ENCODE data around the gene MAP7D2. TPM values are rescaled to one million over a fixed set of nuclear protein-coding genes. Genes with fewer than 3 reads are reported as not detected.

Gene MAP7D2
- total and polyA plus RNA-seq, 4 experiments from 2014 or later, result 0.14 to 0.17 TPM; not detected in 2

DNA sequence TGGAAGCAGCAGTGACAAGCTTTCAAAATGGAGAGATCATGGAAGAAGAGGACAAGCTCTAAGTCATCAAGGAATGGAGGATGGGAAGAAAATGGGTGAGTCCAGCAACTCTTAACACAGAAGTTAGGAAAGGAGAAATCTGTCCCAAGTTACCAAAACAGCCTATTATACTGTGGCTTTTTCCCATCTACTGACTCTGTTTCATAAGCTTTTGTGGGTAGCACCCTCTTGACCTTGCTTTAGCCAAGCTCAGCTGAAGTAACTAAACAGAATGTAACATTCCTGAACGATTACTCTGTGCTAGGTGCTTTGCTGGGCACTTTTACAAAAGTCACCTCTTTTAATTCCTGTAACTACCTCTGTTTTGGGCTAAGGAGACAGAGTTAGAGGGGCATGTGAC is 54.9 kb downstream of the MAP7D2 start:
- Histone ChIP-seq H3K27me3 (ENCODE audit: insufficient read depth, low read length) (no peaks in the 10 kb centered on the region), H3K27ac (ENCODE audit: low read depth, low read length) (no peak overlapping the region), H3K4me1 (ENCODE audit: insufficient read depth, low read length) (no peaks in the 10 kb centered on the region), H3K36me3 (ENCODE audit: insufficient read depth, low read length) (no peaks in the 10 kb centered on the region), H3K9me3 (ENCODE audit: control insufficient read depth in 1 of 2, low read length in 2 of 2) (no peaks in the 10 kb centered on the region), H3K4me3 (ENCODE audit: low read length in 2 of 2) (no peak overlapping the region)
- H3K4me1 Mint-ChIP-seq, result peaks cover 0 to 9% (median 4%) of the 10 kb centered on the region in 4 donors
- no peak overlapping the region for H3K27ac Mint-ChIP-seq
- H3K4me3 Mint-ChIP-seq, result no peak overlapping the region
- POLR2A ChIA-PET (ENCODE audit: partially characterized antibody), result no interaction called here
- no peaks in the 10 kb centered on the region for H3K9me3 Mint-ChIP-seq
- intact Hi-C loops (cut with micrococcal nuclease), result no loop called here
- CTCF ChIA-PET (ENCODE audit: partially characterized antibody), result interaction anchor here (1.8 to 1.9 kb wide), 2 partner anchors 9 to 157 kb away, joined by 6 read pairs; no protein-coding TSS in a partner anchor
- no peak for DNase-seq
- no peaks in the 10 kb centered on the region for H3K27me3 Mint-ChIP-seq
- no peaks in the 10 kb centered on the region for H3K36me3 Mint-ChIP-seq

DNA sequence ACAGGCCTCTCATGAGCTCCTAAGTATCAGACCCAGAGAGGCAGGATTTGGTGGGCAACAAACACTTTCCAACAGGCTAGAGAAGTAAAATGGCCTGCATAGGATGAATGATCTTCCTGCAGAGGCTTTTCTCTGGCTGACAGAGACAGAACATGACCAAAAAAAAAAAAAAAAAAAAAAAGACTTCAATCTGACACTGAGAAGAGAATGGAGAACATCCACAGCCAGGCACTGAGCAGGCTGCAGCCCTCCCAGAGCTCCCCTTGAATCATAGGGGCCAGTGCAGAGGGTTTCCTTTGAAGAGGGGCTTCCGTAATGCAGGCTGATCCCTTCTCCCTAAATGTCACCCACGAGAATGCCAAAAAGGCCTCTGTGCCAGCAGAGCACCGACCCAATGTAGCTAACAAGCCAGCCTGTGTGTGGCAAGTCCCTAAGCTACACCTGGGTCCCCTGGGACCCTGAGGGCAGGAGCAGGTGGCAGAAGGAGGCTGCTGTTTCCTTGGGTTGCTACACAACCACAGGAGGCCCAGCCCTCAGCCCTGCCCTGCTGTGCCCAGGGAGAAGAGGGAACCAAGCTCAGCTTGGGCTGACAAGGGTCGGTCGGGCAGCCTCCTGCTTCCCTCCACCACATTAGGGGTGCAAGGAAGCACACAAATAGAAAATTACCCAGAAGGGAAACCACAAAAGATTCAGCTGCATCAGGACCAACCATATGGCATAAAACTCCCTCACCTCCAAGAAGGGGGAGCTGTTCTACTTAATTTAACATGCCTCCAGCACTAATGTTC is 55.6 kb downstream of the MAP7D2 start:
- ChIA-PET CTCF (ENCODE audit: partially characterized antibody) (interaction anchor here (0.7 to 1.9 kb wide), 4 partner anchors 10 to 706 kb away, joined by 3 to 7 read pairs (median 6); no protein-coding TSS in a partner anchor), POLR2A (ENCODE audit: partially characterized antibody) (no interaction called here)
- peaks cover 0 to 9% (median 4%) of the 10 kb centered on the region in 4 donors for H3K4me1 Mint-ChIP-seq
- DNase-seq, result no peak
- H3K36me3 ChIP-seq (ENCODE audit: insufficient read depth, low read length), result no peaks in the 10 kb centered on the region
- H3K4me1 ChIP-seq (ENCODE audit: insufficient read depth, low read length), result no peaks in the 10 kb centered on the region
- no peak overlapping the region for H3K27ac Mint-ChIP-seq
- no peaks in the 10 kb centered on the region for H3K27me3 ChIP-seq (ENCODE audit: insufficient read depth, low read length)
- H3K4me3 ChIP-seq (ENCODE audit: low read length in 2 of 2), result no peak overlapping the region
- H3K4me3 Mint-ChIP-seq, result no peak overlapping the region
- intact Hi-C loops (cut with micrococcal nuclease), result no loop called here
- H3K9me3 Mint-ChIP-seq, result no peaks in the 10 kb centered on the region
- H3K9me3 ChIP-seq (ENCODE audit: control insufficient read depth in 1 of 2, low read length in 2 of 2), result no peaks in the 10 kb centered on the region
- H3K36me3 Mint-ChIP-seq, result no peaks in the 10 kb centered on the region
- H3K27ac ChIP-seq (ENCODE audit: low read depth, low read length), result no peak overlapping the region
- H3K27me3 Mint-ChIP-seq, result no peaks in the 10 kb centered on the region

DNA sequence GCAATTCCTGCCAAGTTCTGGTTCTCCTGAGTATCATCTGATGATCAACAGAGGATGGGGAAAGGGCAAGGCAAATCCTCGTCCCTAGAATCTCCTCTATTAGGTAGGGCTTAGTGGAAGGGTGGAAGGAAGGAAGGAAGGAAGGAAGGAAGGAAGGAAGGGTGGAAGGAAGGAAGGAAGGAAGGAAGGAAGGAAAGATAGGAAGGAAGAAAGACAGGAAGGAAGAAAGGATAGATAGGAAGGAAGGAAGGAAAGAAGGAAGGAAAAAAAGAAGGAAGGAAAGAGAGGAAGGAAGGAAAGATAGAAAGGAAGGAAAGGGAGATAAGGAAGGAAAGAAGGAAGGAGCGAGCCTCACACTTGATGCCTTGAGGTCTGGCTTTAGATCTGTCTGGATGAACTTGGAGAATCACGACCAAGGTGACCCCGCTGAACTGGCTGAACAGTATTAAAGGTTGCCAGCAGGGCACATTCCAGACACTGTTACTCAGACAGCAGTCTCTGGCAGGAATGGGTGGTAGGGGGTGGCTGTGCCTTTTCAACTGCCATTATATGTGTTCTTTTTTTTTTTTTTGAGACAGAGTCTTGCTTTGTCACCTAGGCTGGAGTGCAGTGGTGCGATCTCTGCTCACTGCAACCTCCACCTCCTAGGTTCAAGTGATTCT is 57.1 kb downstream of the MAP7D2 start:
- Histone ChIP-seq H3K27me3 (ENCODE audit: insufficient read depth, low read length) (no peaks in the 10 kb centered on the region), H3K27ac (ENCODE audit: low read depth, low read length) (no peak overlapping the region), H3K4me1 (ENCODE audit: insufficient read depth, low read length) (no peaks in the 10 kb centered on the region), H3K4me3 (ENCODE audit: low read length in 2 of 2) (no peak overlapping the region), H3K36me3 (ENCODE audit: insufficient read depth, low read length) (no peaks in the 10 kb centered on the region), H3K9me3 (ENCODE audit: control insufficient read depth in 1 of 2, low read length in 2 of 2) (no peaks in the 10 kb centered on the region)
- intact Hi-C loops (cut with micrococcal nuclease), result no loop called here
- no peaks in the 10 kb centered on the region for H3K36me3 Mint-ChIP-seq
- H3K27ac Mint-ChIP-seq, result peak overlapping the region in 1 of 7 donors; percentile 36
- H3K4me1 Mint-ChIP-seq, result peaks cover 0 to 9% (median 4%) of the 10 kb centered on the region in 4 donors
- H3K4me3 Mint-ChIP-seq, result no peak overlapping the region
- DNase-seq, result no peak
- H3K9me3 Mint-ChIP-seq, result no peaks in the 10 kb centered on the region
- POLR2A ChIA-PET (ENCODE audit: partially characterized antibody), result no interaction called here
- H3K27me3 Mint-ChIP-seq, result no peaks in the 10 kb centered on the region
- CTCF ChIA-PET (ENCODE audit: partially characterized antibody), result no interaction called here

DNA sequence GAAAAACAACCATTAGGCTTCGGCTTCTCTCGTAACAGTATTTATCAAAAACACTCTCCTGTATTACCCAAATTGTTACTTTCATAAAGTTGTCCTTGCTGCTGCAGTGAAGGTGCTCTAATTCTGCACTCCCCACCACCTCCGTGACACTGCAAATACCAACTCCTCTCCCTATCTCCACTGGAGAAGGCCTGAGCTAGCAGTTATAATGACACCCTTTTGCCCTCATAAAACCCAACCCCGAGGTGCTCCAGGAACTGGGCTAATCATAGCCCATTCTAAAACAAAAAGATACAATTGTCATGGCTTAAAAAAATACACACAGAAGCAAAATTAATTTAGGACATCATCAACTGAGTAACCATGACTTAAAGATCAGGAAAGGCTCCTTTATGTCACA is 59.2 kb downstream of the MAP7D2 start:
- DNase-seq, result no peak
- Histone ChIP-seq H3K27ac (ENCODE audit: low read depth, low read length) (no peak overlapping the region), H3K9me3 (ENCODE audit: control insufficient read depth in 1 of 2, low read length in 2 of 2) (no peaks in the 10 kb centered on the region), H3K4me1 (ENCODE audit: insufficient read depth, low read length) (no peaks in the 10 kb centered on the region), H3K36me3 (ENCODE audit: insufficient read depth, low read length) (no peaks in the 10 kb centered on the region), H3K27me3 (ENCODE audit: insufficient read depth, low read length) (no peaks in the 10 kb centered on the region), H3K4me3 (ENCODE audit: low read length in 2 of 2) (no peak overlapping the region)
- Mint-ChIP-seq H3K4me1 (peaks cover 0 to 9% (median 4%) of the 10 kb centered on the region in 4 donors), H3K36me3 (no peaks in the 10 kb centered on the region), H3K27ac (no peak overlapping the region), H3K9me3 (no peaks in the 10 kb centered on the region), H3K27me3 (no peaks in the 10 kb centered on the region), H3K4me3 (no peak overlapping the region)
- intact Hi-C loops (cut with micrococcal nuclease), result no loop called here
- ChIA-PET CTCF (ENCODE audit: partially characterized antibody) (no interaction called here), POLR2A (ENCODE audit: partially characterized antibody) (no interaction called here)

DNA sequence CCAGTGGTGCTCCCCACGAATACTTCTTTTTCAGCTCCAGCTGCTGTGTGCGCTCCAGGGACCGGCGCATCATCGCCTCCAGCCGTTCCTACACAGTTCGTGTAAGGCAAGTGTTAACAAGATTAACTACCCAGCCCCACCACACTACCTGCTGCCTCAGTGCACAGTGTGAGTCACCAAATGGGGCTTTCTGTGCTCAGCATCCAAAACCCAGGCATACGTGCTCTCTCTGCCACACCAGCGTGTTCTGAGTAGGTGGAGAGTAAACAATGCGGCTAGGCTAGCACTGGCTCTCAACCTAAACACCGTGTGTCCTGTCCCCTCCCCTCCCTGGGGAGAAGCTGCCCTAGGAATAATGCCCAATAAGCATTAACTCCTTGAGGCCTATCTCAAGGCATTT is 60.0 kb downstream of the MAP7D2 start:
- DNase-seq, result no peak
- Histone ChIP-seq H3K36me3 (ENCODE audit: insufficient read depth, low read length) (no peaks in the 10 kb centered on the region), H3K9me3 (ENCODE audit: control insufficient read depth in 1 of 2, low read length in 2 of 2) (no peaks in the 10 kb centered on the region), H3K4me3 (ENCODE audit: low read length in 2 of 2) (no peak overlapping the region), H3K4me1 (ENCODE audit: insufficient read depth, low read length) (no peaks in the 10 kb centered on the region), H3K27ac (ENCODE audit: low read depth, low read length) (no peak overlapping the region), H3K27me3 (ENCODE audit: insufficient read depth, low read length) (no peaks in the 10 kb centered on the region)
- Mint-ChIP-seq H3K27me3 (no peaks in the 10 kb centered on the region), H3K27ac (no peak overlapping the region), H3K36me3 (no peaks in the 10 kb centered on the region), H3K9me3 (no peaks in the 10 kb centered on the region), H3K4me1 (peaks cover 0 to 7% (median 3%) of the 10 kb centered on the region in 4 donors), H3K4me3 (no peak overlapping the region)
- POLR2A ChIA-PET (ENCODE audit: partially characterized antibody), result no interaction called here
- intact Hi-C loops (cut with micrococcal nuclease), result no loop called here
- CTCF ChIA-PET (ENCODE audit: partially characterized antibody), result no interaction called here

DNA sequence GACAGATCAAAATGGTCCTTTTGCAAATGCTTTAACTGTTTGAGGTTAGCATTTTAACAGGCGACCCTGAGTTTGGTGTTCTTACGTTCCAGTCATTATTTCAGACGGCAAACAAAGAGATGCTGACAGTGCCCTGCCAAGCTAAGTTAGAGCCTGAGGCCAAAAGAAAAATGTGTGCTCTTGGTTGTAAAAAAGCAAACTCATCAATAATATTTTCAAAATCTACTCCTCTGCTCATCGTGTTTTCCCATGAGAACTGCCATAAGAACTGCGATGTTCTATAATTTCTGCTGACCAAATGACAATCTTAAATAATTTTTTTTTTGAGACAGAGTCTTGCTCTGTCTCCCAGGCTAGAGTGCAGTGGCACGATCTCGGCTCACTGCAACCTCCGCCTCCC is 63.2 kb downstream of the MAP7D2 start:
- ChIA-PET POLR2A (ENCODE audit: partially characterized antibody) (no interaction called here), CTCF (ENCODE audit: partially characterized antibody) (no interaction called here)
- no peak overlapping the region for H3K27ac ChIP-seq (ENCODE audit: low read depth, low read length)
- H3K9me3 ChIP-seq (ENCODE audit: control insufficient read depth in 1 of 2, low read length in 2 of 2), result no peaks in the 10 kb centered on the region
- H3K36me3 ChIP-seq (ENCODE audit: insufficient read depth, low read length), result no peaks in the 10 kb centered on the region
- H3K27me3 ChIP-seq (ENCODE audit: insufficient read depth, low read length), result no peaks in the 10 kb centered on the region
- H3K4me1 ChIP-seq (ENCODE audit: insufficient read depth, low read length), result no peaks in the 10 kb centered on the region
- H3K4me3 Mint-ChIP-seq, result no peak overlapping the region
- no peak overlapping the region for H3K27ac Mint-ChIP-seq
- intact Hi-C loops (cut with micrococcal nuclease), result no loop called here
- H3K4me3 ChIP-seq (ENCODE audit: low read length in 2 of 2), result no peak overlapping the region
- no peak for DNase-seq
- no peaks in the 10 kb centered on the region for H3K36me3 Mint-ChIP-seq
- H3K27me3 Mint-ChIP-seq, result no peaks in the 10 kb centered on the region
- no peaks in the 10 kb centered on the region for H3K4me1 Mint-ChIP-seq
- H3K9me3 Mint-ChIP-seq, result no peaks in the 10 kb centered on the region

DNA sequence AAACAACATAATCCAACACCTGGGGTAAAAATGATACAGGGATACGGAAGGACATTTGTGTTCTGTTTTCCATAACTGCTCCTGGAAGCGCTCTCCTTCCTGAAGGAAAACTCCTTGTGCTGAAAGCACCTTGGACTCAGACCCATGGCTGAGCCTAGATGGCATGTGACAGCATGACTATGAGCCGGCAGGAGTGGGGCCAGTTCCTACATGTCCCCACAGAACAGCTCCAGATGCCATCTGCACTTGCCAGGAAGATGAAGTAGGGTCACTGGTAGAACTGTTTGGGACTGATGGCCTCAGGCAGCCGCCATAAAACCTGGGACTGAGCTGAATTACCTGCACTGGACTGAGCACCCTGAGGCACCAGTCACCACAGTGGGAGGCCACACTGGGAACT is 69.8 kb downstream of the MAP7D2 start:
- H3K27ac Mint-ChIP-seq, result no peak overlapping the region
- ChIA-PET POLR2A (ENCODE audit: partially characterized antibody) (no interaction called here), CTCF (ENCODE audit: partially characterized antibody) (no interaction called here)
- no peaks in the 10 kb centered on the region for H3K36me3 Mint-ChIP-seq
- Histone ChIP-seq H3K36me3 (ENCODE audit: insufficient read depth, low read length) (no peaks in the 10 kb centered on the region), H3K4me3 (ENCODE audit: low read length in 2 of 2) (no peak overlapping the region), H3K27me3 (ENCODE audit: insufficient read depth, low read length) (no peaks in the 10 kb centered on the region), H3K9me3 (ENCODE audit: control insufficient read depth in 1 of 2, low read length in 2 of 2) (no peaks in the 10 kb centered on the region), H3K27ac (ENCODE audit: low read depth, low read length) (no peak overlapping the region), H3K4me1 (ENCODE audit: insufficient read depth, low read length) (no peaks in the 10 kb centered on the region)
- H3K9me3 Mint-ChIP-seq, result no peaks in the 10 kb centered on the region
- no peaks in the 10 kb centered on the region for H3K27me3 Mint-ChIP-seq
- intact Hi-C loops (cut with micrococcal nuclease), result no loop called here
- no peak overlapping the region for H3K4me3 Mint-ChIP-seq
- no peaks in the 10 kb centered on the region for H3K4me1 Mint-ChIP-seq
- no peak for DNase-seq

Measured in CD4-positive, alpha-beta memory T cell (primary cell).